Trophoblast cell (in vitro differentiated cells and primary cell): Measurements from ENCODE around the gene CBY2. TPM values are rescaled to one million over a fixed set of nuclear protein-coding genes. Genes with fewer than 3 reads are reported as not detected.

ENCODE experiments used
- DNase-seq, 2 donors: peaks; one replicate each; pipeline ENCODE4 v3.0.0-alpha.2; 2016
- H2AFZ ChIP-seq: 2 replicates; pipeline ENCODE4 v1.6.1; 2013; ENCODE audit warnings: low read length, moderate library complexity, mild to moderate bottlenecking; ENCODE audit not compliant: insufficient read depth, poor library complexity
- H2AK5ac ChIP-seq: 2 replicates; pipeline ENCODE4 v1.6.1; 2013; ENCODE audit warnings: mild to moderate bottlenecking, low read length
- H2BK120ac ChIP-seq: 2 replicates; pipeline ENCODE4 v1.6.1; 2013; ENCODE audit warnings: low read length, mild to moderate bottlenecking, moderate library complexity; ENCODE audit not compliant: insufficient read depth, poor library complexity
- H2BK12ac ChIP-seq: 2 replicates; pipeline ENCODE4 v1.6.1; 2013; ENCODE audit warnings: mild to moderate bottlenecking, low read length, moderate library complexity
- H2BK5ac ChIP-seq: 2 replicates; pipeline ENCODE4 v1.6.1; 2013; ENCODE audit warnings: low read length, low read depth, moderate library complexity, mild to moderate bottlenecking; ENCODE audit not compliant: poor library complexity
- H3K14ac ChIP-seq: 2 replicates; pipeline ENCODE4 v1.6.1; 2013; ENCODE audit warnings: mild to moderate bottlenecking, low read length
- H3K18ac ChIP-seq: 2 replicates; pipeline ENCODE4 v1.6.1; 2013; ENCODE audit warnings: mild to moderate bottlenecking, low read length
- H3K23ac ChIP-seq: 2 replicates; pipeline ENCODE4 v1.6.1; 2013; ENCODE audit warnings: low read length
- H3K27ac ChIP-seq: 2 replicates; pipeline ENCODE4 v1.5.1; 2013; ENCODE audit warnings: low read depth, mild to moderate bottlenecking, inconsistent platforms, low read length, moderate library complexity
- H3K27me3 ChIP-seq: 2 replicates; pipeline ENCODE4 v1.6.1; 2013; ENCODE audit warnings: inconsistent platforms, mild to moderate bottlenecking, low read length, moderate library complexity; ENCODE audit not compliant: insufficient read depth
- H3K36me3 ChIP-seq, 2 experiments: 1 replicate in 1 of 2; 2 replicates in 1 of 2; pipeline ENCODE4 v1.6.1; 2013; ENCODE audit warnings: low read length in 2 of 2, mild to moderate bottlenecking in 2 of 2, moderate library complexity in 1 of 2; ENCODE audit not compliant: insufficient read depth in 2 of 2, control insufficient read depth in 1 of 2
- H3K4ac ChIP-seq: 2 replicates; pipeline ENCODE4 v1.6.1; 2013; ENCODE audit warnings: low read depth, mild to moderate bottlenecking, low read length, moderate library complexity
- H3K4me1 ChIP-seq, 2 experiments: 1 replicate in 1 of 2; 2 replicates in 1 of 2; pipeline ENCODE4 v1.6.1; 2013; ENCODE audit warnings: low read length in 2 of 2, mild to moderate bottlenecking in 2 of 2, moderate library complexity in 1 of 2; ENCODE audit not compliant: insufficient read depth in 2 of 2, control insufficient read depth in 1 of 2
- H3K4me2 ChIP-seq: 2 replicates; pipeline ENCODE4 v1.6.1; 2013; ENCODE audit warnings: inconsistent platforms, mild to moderate bottlenecking, low read length, moderate library complexity
- H3K4me3 ChIP-seq: 2 replicates; pipeline ENCODE4 v1.5.1; 2013; ENCODE audit warnings: mild to moderate bottlenecking, low read depth, low read length, inconsistent platforms
- H3K79me1 ChIP-seq: one replicate; pipeline ENCODE4 v1.6.1; 2013; ENCODE audit warnings: low read length
- H3K79me2 ChIP-seq: 2 replicates; pipeline ENCODE4 v1.6.1; 2013; ENCODE audit warnings: low read length, mild to moderate bottlenecking; ENCODE audit not compliant: control insufficient read depth, insufficient read depth, poor library complexity
- H3K9ac ChIP-seq: 2 replicates; pipeline ENCODE4 v1.6.1; 2013; ENCODE audit warnings: mild to moderate bottlenecking, low read length
- H3K9me3 ChIP-seq: 2 replicates; pipeline ENCODE4 v1.6.1; 2013; ENCODE audit warnings: low read depth, mild to moderate bottlenecking, control low read depth, inconsistent platforms, low read length; ENCODE audit not compliant: insufficient read depth
- H4K12ac ChIP-seq: 2 replicates; pipeline ENCODE4 v1.6.1; 2013; ENCODE audit warnings: low read depth, mild to moderate bottlenecking, low read length, moderate library complexity
- H4K8ac ChIP-seq: 2 replicates; pipeline ENCODE4 v1.6.1; 2013; ENCODE audit warnings: low read depth, mild to moderate bottlenecking, low read length, moderate library complexity
- H4K91ac ChIP-seq: one replicate; pipeline ENCODE4 v1.6.1; 2013; ENCODE audit warnings: low read depth, mild to moderate bottlenecking, low read length, moderate library complexity
- WGBS: extraction: QIAGEN DNeasy Blood & Tissue Kit; methylation state at CpG from one replicate; pipeline ENCODE4 v1.1.7; 2013; ENCODE audit warnings: missing lambda C conversion rate; ENCODE audit not compliant: insufficient read length, insufficient coverage; ENCODE audit errors: extremely low coverage; 5-methylcytosine and 5-hydroxymethylcytosine counted together
- polyA plus RNA-seq: library from polyadenylated mRNA; stranded (reverse); fragments of 200-250 nt; gene quantifications from 2 replicates; pipeline ENCODE4 v1.2.3, GENCODE V29; 2013

The CBY2 gene
- 0.07 and 0.12 TPM in 2 replicates for polyA plus RNA-seq

GRCh38 chr13:45702088-45702487, at the start of gene CBY2:
Gene CBY2, plus strand, starts transcription at chr13:45702320. Its CDS starts 71 bp downstream, at chr13:45702391.
- Histone ChIP-seq H2BK120ac (no peak within 1 kb of the TSS), H4K91ac (no peak within 1 kb of the TSS), H3K14ac (no peak within 1 kb of the TSS), H3K9me3 (no peaks in the 10 kb centered on the region), H4K12ac (no peak within 1 kb of the TSS), H3K9ac (no peak within 1 kb of the TSS), H3K4me1 (no peaks in the 10 kb centered on the region), H3K23ac (no peak within 1 kb of the TSS), H3K4me3 (no peak within 1 kb of the TSS), H3K36me3 (no peaks in the 10 kb centered on the region), H2BK5ac (no peak within 1 kb of the TSS), H3K18ac (no peak within 1 kb of the TSS), H2AK5ac (no peak within 1 kb of the TSS), H3K79me1 (no peaks in the 10 kb centered on the region), H2AFZ (no peak within 1 kb of the TSS), H2BK12ac (no peak within 1 kb of the TSS), H3K79me2 (no peaks in the 10 kb centered on the region), H3K4ac (no peak within 1 kb of the TSS), H3K4me2 (no peak within 1 kb of the TSS), H3K27ac (no peak within 1 kb of the TSS), H3K27me3 (no peaks in the 10 kb centered on the region), H4K8ac (no peak within 1 kb of the TSS)
- DNase-seq, result no peak
- WGBS, result no CpG with 5 or more reads among the region's 1 CpG

- Histone ChIP-seq H2AFZ (no peak overlapping the region), H3K4me2 (no peak overlapping the region), H3K4me1 (no peaks in the 10 kb centered on the region), H3K23ac (no peak overlapping the region), H3K9me3 (no peaks in the 10 kb centered on the region), H3K4ac (no peak overlapping the region), H3K36me3 (no peaks in the 10 kb centered on the region), H3K4me3 (no peak overlapping the region), H4K12ac (no peak overlapping the region), H2BK120ac (no peak overlapping the region), H3K27ac (no peak overlapping the region), H3K14ac (no peak overlapping the region), H3K9ac (no peak overlapping the region), H2BK5ac (no peak overlapping the region), H3K79me2 (no peaks in the 10 kb centered on the region), H2BK12ac (no peak overlapping the region), H3K79me1 (no peaks in the 10 kb centered on the region), H3K18ac (no peak overlapping the region), H2AK5ac (no peak overlapping the region), H3K27me3 (no peaks in the 10 kb centered on the region), H4K91ac (no peak overlapping the region), H4K8ac (no peak overlapping the region)
- DNase-seq, result no peak
- WGBS, result no CpG with 5 or more reads among the region's 5 CpGs
These were observed 47.3 kb upstream of the CBY2 start for GRCh38 chr13:45654633-45655349.

GRCh38 chr13:45658586-45659235, 43.4 kb upstream of the CBY2 start:
- no CpG with 5 or more reads among the region's 5 CpGs for WGBS
- Histone ChIP-seq H2BK120ac (no peak overlapping the region), H3K4me1 (no peaks in the 10 kb centered on the region), H4K12ac (no peak overlapping the region), H3K4ac (no peak overlapping the region), H3K27ac (no peak overlapping the region), H2BK5ac (no peak overlapping the region), H4K91ac (no peak overlapping the region), H4K8ac (no peak overlapping the region), H3K18ac (no peak overlapping the region), H3K14ac (no peak overlapping the region), H3K4me2 (no peak overlapping the region), H2BK12ac (no peak overlapping the region), H3K9ac (no peak overlapping the region), H3K79me1 (no peaks in the 10 kb centered on the region), H3K27me3 (no peaks in the 10 kb centered on the region), H2AK5ac (no peak overlapping the region), H3K23ac (no peak overlapping the region), H3K79me2 (no peaks in the 10 kb centered on the region), H3K36me3 (no peaks in the 10 kb centered on the region), H3K9me3 (no peaks in the 10 kb centered on the region), H2AFZ (no peak overlapping the region), H3K4me3 (no peak overlapping the region)
- DNase-seq, result peak; percentile 49 to 90

- DNase-seq, result no peak
- H4K12ac ChIP-seq, result no peak overlapping the region
- H3K23ac ChIP-seq, result no peak overlapping the region
- no peak overlapping the region for H2AFZ ChIP-seq
- H3K4me1 ChIP-seq, result no peaks in the 10 kb centered on the region
- H3K9me3 ChIP-seq, result no peaks in the 10 kb centered on the region
- H2BK12ac ChIP-seq, result no peak overlapping the region
- no peak overlapping the region for H2BK120ac ChIP-seq
- H3K27me3 ChIP-seq, result no peaks in the 10 kb centered on the region
- no peak overlapping the region for H3K27ac ChIP-seq
- no peak overlapping the region for H2BK5ac ChIP-seq
- H3K4ac ChIP-seq, result no peak overlapping the region
- H3K14ac ChIP-seq, result no peak overlapping the region
- no peak overlapping the region for H2AK5ac ChIP-seq
- no peak overlapping the region for H3K9ac ChIP-seq
- no peaks in the 10 kb centered on the region for H3K79me2 ChIP-seq
- H3K79me1 ChIP-seq, result no peaks in the 10 kb centered on the region
- H4K8ac ChIP-seq, result no peak overlapping the region
- no CpG with 5 or more reads among the region's 3 CpGs for WGBS
- H3K4me2 ChIP-seq, result no peak overlapping the region
- no peaks in the 10 kb centered on the region for H3K36me3 ChIP-seq
- no peak overlapping the region for H3K18ac ChIP-seq
- H4K91ac ChIP-seq, result no peak overlapping the region
- no peak overlapping the region for H3K4me3 ChIP-seq
These were observed 42.6 kb upstream of the CBY2 start for GRCh38 chr13:45659536-45659935.
